Measurements from ENCODE around the gene OR4E2. TPM values are rescaled to one million over a fixed set of nuclear protein-coding genes. Genes with fewer than 3 reads are reported as not detected.

Gene OR4E2
- total RNA-seq, 5 donors from 2014 or later (not counting 1 experiment from before 2014, with no cell fraction given) = 0.26 TPM; not detected in 4

DNA sequence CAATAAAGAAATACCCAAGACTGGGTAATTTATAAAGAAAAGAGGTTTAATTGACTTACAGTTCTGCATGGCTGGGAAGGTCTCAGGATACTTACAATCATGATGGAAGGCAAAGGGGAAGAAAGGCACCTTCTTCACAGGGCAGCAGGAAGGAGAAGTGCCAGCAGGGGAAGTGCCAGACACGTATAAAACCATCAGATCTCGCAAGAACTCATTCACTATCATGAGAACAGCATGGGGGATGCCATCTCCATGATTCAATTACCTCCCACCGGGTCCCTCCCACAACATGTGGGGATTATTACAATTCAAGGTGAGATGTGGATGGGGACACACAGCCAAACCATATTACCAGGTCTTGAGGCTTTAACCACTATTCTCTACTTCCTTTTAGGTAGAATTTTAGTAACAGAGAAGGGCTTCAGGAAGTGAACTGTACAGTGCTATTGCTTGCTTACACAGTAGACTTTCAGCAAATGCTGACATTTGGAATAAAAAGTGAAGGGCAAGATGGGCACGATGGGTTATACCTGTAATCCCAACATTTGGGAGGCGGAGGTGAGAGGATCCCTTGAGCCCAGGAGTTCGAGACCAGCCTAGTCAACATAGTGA lies 60.8 kb downstream of the OR4E2 start:
- peak in 3 of 4 experiments; percentile 37 to 56 (median 50) for ATAC-seq (replicated peaks in 1 of 4)
- no peaks in the 10 kb centered on the region for H3K36me3 Mint-ChIP-seq

More for the DNA sequence above, 60.8 kb downstream of the OR4E2 start:
- Histone ChIP-seq H3K9me3 (no peaks in the 10 kb centered on the region), H3K4me3 (ENCODE audit: control insufficient read depth in 1 of 2, extremely low read depth in 1 of 2, low read length in 1 of 2) (no peak overlapping the region), H3K27me3 (replicated peaks in 1 of 2; ENCODE audit: control insufficient read depth in 2 of 2, extremely low read depth in 1 of 2, insufficient read depth in 2 of 2, low read length in 1 of 2) (peaks cover 0 to 7% of the 10 kb centered on the region in 2 experiments), H3K27ac (ENCODE audit: low read length) (no peak overlapping the region), H3K36me3 (ENCODE audit: control insufficient read depth in 2 of 2, extremely low read depth in 1 of 2, insufficient read depth in 1 of 2, low read length in 1 of 2) (no peaks in the 10 kb centered on the region), H3K4me1 (ENCODE audit: control insufficient read depth in 1 of 2, extremely low read depth in 1 of 2, insufficient read depth in 2 of 2, low read length in 2 of 2) (no peaks in the 10 kb centered on the region)
- ChIA-PET CTCF (no interaction called here), POLR2A (no interaction called here)
- H3K4me3 Mint-ChIP-seq = peak overlapping the region; percentile 52 to 64 (median 53)
- WGBS (ENCODE audit: insufficient coverage) = no CpG with 5 or more reads among the region's 6 CpGs
- DNase-seq = peak in 1 of 35 experiments; percentile 30
- H3K27me3 Mint-ChIP-seq = peaks cover 42 to 45% of the 10 kb centered on the region in 2 donors
- peaks cover 0 to 9% (median 6%) of the 10 kb centered on the region in 3 donors for H3K4me1 Mint-ChIP-seq
- H3K27ac Mint-ChIP-seq = peak overlapping the region; percentile 62 to 81
- H3K9me3 Mint-ChIP-seq = no peaks in the 10 kb centered on the region

Other genes with a start within 250 kb of the OR4E2 start
- 100 to 1,000 TPM; 125 to 133 (median 131) TPM for gene CHD8, start 197.7 kb upstream of the OR4E2 start, total RNA-seq
- gene RAB2B, start 176.9 kb upstream of the OR4E2 start, total RNA-seq = 10 to 100 TPM; 23.6 to 33.7 (median 27.6) TPM
- 10 to 100 TPM; 68.7 to 95.6 (median 78.9) TPM for gene TOX4, start 176.6 kb upstream of the OR4E2 start, total RNA-seq
- gene METTL3, start 142.5 kb upstream of the OR4E2 start, total RNA-seq = 10 to 100 TPM; 48.0 to 94.6 (median 91.6) TPM
- 1 to 10 TPM; 3.3 to 5.8 (median 4.6) TPM for gene SALL2, start 127.5 kb upstream of the OR4E2 start, total RNA-seq
- gene OR10G3, start 73.8 kb upstream of the OR4E2 start, total RNA-seq = not detected
- gene OR10G2, start 18.9 kb upstream of the OR4E2 start, total RNA-seq = not detected
- gene OR4E1, start 20.0 kb downstream of the OR4E2 start, total RNA-seq = under 1 TPM in 1 of 5 donors, not detected in 4; 0.20 TPM

Data from T-cell (primary cell).